LNCaP clone FGC (cell line): ENCODE results near the gene SPATA2L.
A peak's percentile ranks its signal among the peaks of the same experiment; 100 is the strongest.
"Not testable (repeated sequence)": the region's sequence is repeated elsewhere in the genome, so short reads cannot be mapped to it uniquely, and the experiment has no call there.

Source experiments
- DNase-seq: peaks from one replicate; pipeline ENCODE4 v3.0.0-alpha.2; 2011; ENCODE audit warnings: low read depth
- H3K4me3 ChIP-seq: 2 replicates; pipeline ENCODE4 v1.5.1; 2011; ENCODE audit warnings: mild to moderate bottlenecking, low read depth, low read length, control low read depth
- CTCF ChIP-seq: IDR thresholded peaks from 2 replicates; pipeline ENCODE4 v1.5.1; 2012; ENCODE audit warnings: mild to moderate bottlenecking; ENCODE audit not compliant: control insufficient read depth, insufficient read depth; ENCODE audit errors: extremely low read depth

Gene SPATA2L

DNA sequence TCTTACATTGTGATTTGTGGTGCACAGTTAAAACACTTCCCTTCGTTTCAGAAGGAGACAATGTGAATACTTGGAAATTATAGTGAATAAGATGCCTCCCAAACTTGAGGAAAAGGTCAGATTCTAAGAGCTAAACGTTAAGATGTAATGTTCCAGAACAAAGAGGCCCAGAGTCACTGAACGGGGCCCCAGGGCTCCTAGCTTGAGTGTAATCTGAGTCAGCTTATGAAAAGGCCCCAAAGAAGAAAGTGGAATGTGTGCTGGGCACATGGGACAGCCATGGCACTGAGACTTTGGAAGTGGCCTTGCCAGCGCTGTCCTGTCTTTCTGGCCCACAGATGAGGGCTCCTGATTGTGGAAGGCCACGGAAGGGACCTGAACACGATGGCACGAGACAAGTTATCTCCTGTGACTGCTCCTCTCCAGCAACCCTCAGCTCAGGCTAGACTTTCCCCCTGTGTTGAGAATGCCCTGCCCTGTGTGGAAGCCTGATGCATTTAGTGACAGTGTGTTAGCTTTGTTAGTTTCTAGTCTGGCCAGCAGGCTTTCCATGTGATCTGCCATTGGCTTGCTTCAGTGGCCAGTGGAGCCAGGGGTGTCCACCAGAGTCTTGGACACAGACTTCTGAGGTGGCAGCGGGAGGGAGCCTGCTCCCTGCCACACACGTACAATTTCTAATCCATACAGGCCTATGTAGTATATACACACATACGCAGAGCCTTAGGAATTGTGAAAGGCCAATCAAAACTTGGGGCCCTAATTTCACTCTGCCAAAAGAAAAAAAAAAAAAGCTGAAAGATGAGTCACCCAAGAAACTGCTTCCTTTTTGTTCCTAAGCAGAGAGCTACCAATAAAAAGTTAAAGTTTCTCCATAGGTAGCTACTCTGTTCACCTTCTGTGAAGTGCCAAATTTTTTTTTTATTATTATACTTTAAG is 30.7 kb downstream of the SPATA2L start:
- DNase-seq, result no peak
- no peak overlapping the region for H3K4me3 ChIP-seq
- no peak for TF ChIP-seq CTCF

GRCh38 chr16:89669755-89670154 is 31.8 kb downstream of the SPATA2L start:
- TF ChIP-seq CTCF, result no peak
- no peak overlapping the region for H3K4me3 ChIP-seq
- no peak for DNase-seq

GRCh38 chr16:89668790-89669158 is 32.7 kb downstream of the SPATA2L start:
- DNase-seq, result no peak
- H3K4me3 ChIP-seq, result no peak overlapping the region
- no peak for TF ChIP-seq CTCF

DNA sequence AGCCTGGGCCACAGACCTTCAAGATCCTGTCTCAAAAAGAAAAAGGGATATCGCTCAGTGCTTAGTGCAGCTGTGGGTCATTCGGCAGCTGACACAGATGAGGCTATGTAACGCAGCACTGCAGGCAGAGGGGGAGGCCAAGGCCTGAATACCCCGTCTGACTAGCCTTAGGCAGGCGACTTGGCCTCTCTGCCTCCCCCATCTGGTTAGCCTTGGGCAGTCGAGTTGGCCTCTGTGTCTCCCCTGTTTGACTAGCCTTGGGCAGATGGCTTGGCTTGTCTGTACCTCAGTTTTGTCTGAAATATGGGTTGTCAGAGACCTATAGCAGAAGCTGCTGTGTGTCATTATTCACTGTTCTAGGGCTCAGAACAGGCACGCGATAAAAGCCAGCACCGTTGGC is 33.9 kb downstream of the SPATA2L start:
- no peak for DNase-seq
- TF ChIP-seq CTCF, result no peak
- H3K4me3 ChIP-seq, result no peak overlapping the region

GRCh38 chr16:89667000-89667399 is 34.5 kb downstream of the SPATA2L start:
- DNase-seq, H3K4me3 ChIP-seq: not testable (repeated sequence)
- TF ChIP-seq CTCF, result peak; percentile 44

GRCh38 chr16:89664238-89664637 is 37.3 kb downstream of the SPATA2L start:
- not testable (repeated sequence) for DNase-seq, H3K4me3 ChIP-seq

GRCh38 chr16:89661215-89661614 is 40.3 kb downstream of the SPATA2L start:
- H3K4me3 ChIP-seq, result no peak overlapping the region
- no peak for DNase-seq
- no peak for TF ChIP-seq CTCF
